Measurements from ENCODE around the gene SETD3.

Gene SETD3

DNA sequence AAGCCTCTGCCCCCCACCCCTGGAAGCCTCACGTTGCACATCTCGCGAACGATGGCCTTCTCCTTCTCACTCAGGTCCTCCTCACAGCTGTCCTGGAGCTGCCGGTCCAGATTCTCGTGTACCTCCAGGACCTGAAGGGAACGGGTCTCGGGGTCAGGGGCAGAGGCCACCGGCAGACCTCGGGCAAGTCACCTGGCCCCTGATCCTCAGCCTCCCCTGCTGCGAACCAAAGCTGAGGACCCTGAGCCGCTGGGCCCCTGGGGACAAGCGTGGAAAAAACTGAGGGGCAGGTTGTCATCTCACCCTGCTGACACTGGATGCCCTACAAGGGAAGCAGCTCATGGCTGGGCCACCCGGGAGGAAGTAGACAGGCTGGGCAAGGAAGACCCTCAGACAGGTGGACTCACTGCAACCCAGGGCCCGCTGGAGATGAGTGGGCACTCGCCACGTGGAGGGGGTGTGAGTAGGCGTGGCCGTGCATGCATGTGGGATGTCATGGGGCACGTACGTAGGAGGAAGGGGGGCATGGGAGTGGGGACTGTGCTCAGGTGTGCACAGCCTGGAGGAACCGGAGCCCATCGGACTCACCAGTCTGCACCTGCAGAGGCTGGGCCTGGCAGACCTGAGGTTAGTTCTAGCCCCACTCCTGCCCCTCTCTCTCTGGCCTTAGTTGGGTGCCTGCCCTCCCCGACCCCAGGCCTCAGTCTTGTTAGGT lies 35.7 kb upstream of the SETD3 start:
- Histone ChIP-seq H3K36me3 (ENCODE audit: control insufficient read depth in 2 of 2, insufficient read depth in 2 of 2, low read length in 2 of 2) (peaks cover 6 to 28% of the 10 kb centered on the region in 2 donors), H3K4me1 (ENCODE audit: control insufficient read depth in 2 of 2, insufficient read depth in 2 of 2, low read length in 2 of 2) (no peaks in the 10 kb centered on the region), H3K9me3 (ENCODE audit: control insufficient read depth in 2 of 2, low read length in 2 of 2) (no peaks in the 10 kb centered on the region), H3K27me3 (ENCODE audit: control insufficient read depth in 2 of 2, insufficient read depth in 2 of 2, low read length in 2 of 2) (no peaks in the 10 kb centered on the region), H3K9ac (ENCODE audit: low read depth in 1 of 2, low read length in 2 of 2) (no peak overlapping the region), H3K4me3 (ENCODE audit: low read length in 2 of 2) (no peak overlapping the region), H3K27ac (ENCODE audit: low read depth in 2 of 2, low read length in 2 of 2) (no peak overlapping the region)

DNA sequence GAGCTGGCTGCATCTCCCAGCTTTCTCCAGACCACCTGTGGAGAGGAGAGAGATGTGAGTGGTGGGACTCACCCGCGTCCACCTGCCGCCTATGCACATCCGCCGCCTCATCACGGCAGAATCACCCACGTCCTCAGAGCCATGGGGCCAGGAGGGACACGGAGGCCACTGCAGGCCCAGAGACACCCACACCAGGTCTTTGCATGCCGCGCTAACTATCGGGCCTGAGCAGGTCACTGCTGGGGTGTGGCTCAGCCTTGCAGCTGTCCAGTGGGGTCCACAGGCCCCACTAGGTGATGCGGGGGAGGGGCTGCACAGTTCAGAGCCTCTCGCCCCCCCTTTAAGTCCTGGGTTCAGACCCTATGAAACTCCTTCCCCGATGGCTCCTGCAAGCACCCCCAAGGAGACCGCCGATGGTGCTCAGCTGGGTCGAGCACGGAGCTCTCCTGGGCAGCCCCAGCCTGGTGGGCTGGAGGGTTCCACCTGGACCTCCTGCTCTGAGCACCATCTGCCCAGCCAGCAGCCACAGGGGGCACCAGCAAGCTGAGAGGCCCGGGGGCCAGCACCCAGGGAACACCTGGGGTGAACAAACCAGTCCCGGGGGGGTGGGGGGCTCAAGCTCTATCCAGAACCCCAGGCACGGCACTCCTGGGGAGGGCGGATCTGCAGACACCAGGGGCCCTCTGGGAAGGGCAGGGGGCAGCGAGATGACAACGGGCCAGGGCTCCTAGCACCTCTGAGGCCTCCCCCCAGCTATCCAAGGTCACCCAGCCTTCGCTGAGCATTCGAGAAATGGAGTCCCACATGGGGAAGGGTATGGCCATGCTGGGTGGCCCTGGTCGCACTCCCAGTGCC lies 34.9 kb upstream of the SETD3 start:
- Histone ChIP-seq H3K36me3 (ENCODE audit: control insufficient read depth in 2 of 2, insufficient read depth in 2 of 2, low read length in 2 of 2) (peaks cover 10 to 28% of the 10 kb centered on the region in 2 donors), H3K9ac (ENCODE audit: low read depth in 1 of 2, low read length in 2 of 2) (no peak overlapping the region), H3K4me3 (ENCODE audit: low read length in 2 of 2) (no peak overlapping the region), H3K9me3 (ENCODE audit: control insufficient read depth in 2 of 2, low read length in 2 of 2) (no peaks in the 10 kb centered on the region), H3K27ac (ENCODE audit: low read depth in 2 of 2, low read length in 2 of 2) (no peak overlapping the region), H3K27me3 (ENCODE audit: control insufficient read depth in 2 of 2, insufficient read depth in 2 of 2, low read length in 2 of 2) (no peaks in the 10 kb centered on the region), H3K4me1 (ENCODE audit: control insufficient read depth in 2 of 2, insufficient read depth in 2 of 2, low read length in 2 of 2) (no peaks in the 10 kb centered on the region)

DNA sequence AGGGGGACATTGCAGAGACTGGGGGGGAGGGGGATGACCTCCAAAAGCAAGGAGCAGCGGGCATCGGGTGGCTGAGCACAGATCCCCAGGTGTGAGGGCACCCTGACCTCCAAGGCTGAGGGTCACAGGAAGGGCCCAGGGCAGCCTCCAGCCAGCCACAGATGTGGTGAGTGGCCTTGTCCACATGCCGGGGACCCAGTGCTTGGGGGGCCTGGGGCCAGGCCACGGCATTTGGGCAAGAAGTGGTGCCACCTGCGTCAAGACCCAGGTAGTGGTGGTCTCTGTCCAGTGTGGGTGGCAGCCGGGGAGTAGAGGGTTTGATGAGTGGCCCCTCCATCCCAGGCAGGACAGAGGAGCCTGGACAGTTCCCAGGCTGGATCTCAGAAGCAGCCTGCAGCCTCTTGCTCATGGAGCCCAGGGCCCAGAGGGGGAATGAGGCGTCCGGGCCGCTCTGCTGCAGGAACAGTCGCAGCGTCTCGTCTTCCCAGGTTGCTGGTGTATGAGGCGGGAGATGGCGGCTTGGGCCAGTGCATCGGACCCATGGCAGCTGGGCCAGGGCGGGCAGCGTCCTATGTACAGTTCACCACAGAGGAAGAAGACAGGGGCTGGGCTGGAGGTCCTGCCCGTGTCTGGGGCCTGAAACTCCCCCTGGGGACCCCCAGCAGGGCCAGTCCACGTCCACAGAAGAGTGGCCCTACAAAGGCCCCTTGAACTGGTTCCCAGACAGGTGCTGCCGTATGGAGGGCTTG lies 34.1 kb upstream of the SETD3 start:
- no peak overlapping the region for H3K9ac ChIP-seq (ENCODE audit: low read depth in 1 of 2, low read length in 2 of 2)
- no peaks in the 10 kb centered on the region for H3K4me1 ChIP-seq (ENCODE audit: control insufficient read depth in 2 of 2, insufficient read depth in 2 of 2, low read length in 2 of 2)
- H3K36me3 ChIP-seq (ENCODE audit: control insufficient read depth in 2 of 2, insufficient read depth in 2 of 2, low read length in 2 of 2): peaks cover 10 to 30% of the 10 kb centered on the region in 2 donors
- H3K9me3 ChIP-seq (ENCODE audit: control insufficient read depth in 2 of 2, low read length in 2 of 2): no peaks in the 10 kb centered on the region
- no peak overlapping the region for H3K27ac ChIP-seq (ENCODE audit: low read depth in 2 of 2, low read length in 2 of 2)
- H3K4me3 ChIP-seq (ENCODE audit: low read length in 2 of 2): no peak overlapping the region
- no peaks in the 10 kb centered on the region for H3K27me3 ChIP-seq (ENCODE audit: control insufficient read depth in 2 of 2, insufficient read depth in 2 of 2, low read length in 2 of 2)

DNA sequence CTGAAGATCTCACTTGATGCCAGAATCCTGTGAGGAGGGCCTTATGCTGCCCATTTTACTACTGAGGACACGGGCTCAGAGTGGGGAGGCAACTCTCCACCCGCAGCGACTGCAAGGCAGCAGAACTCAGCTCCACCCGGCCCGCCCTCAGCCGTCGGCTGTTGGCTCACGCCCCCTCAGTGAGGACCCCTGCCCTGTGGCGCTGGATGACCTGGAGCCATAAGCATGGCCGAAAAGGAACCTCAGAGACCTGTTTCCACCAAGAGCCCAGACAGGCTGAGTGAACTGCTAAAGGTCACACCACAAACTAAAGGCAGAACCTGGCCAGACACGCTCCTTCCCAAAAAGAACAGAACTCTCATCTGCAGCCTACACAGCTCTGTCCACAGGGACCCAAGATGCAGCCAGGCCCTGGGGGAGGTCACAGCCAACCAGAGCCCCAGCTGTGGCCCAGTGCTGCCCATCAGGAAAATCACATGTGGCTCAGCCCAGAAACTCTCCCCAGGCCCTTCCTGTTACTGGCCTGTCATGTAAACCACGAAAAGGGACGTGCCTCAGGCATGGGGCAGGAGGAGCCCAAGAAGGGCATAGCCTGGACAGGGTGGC lies 33.4 kb upstream of the SETD3 start:
- no peak overlapping the region for H3K27ac ChIP-seq (ENCODE audit: low read depth in 2 of 2, low read length in 2 of 2)
- peaks cover 11 to 37% of the 10 kb centered on the region in 2 donors for H3K36me3 ChIP-seq (ENCODE audit: control insufficient read depth in 2 of 2, insufficient read depth in 2 of 2, low read length in 2 of 2)
- no peaks in the 10 kb centered on the region for H3K27me3 ChIP-seq (ENCODE audit: control insufficient read depth in 2 of 2, insufficient read depth in 2 of 2, low read length in 2 of 2)
- no peaks in the 10 kb centered on the region for H3K4me1 ChIP-seq (ENCODE audit: control insufficient read depth in 2 of 2, insufficient read depth in 2 of 2, low read length in 2 of 2)
- no peak overlapping the region for H3K9ac ChIP-seq (ENCODE audit: low read depth in 1 of 2, low read length in 2 of 2)
- no peaks in the 10 kb centered on the region for H3K9me3 ChIP-seq (ENCODE audit: control insufficient read depth in 2 of 2, low read length in 2 of 2)
- no peak overlapping the region for H3K4me3 ChIP-seq (ENCODE audit: low read length in 2 of 2)

DNA sequence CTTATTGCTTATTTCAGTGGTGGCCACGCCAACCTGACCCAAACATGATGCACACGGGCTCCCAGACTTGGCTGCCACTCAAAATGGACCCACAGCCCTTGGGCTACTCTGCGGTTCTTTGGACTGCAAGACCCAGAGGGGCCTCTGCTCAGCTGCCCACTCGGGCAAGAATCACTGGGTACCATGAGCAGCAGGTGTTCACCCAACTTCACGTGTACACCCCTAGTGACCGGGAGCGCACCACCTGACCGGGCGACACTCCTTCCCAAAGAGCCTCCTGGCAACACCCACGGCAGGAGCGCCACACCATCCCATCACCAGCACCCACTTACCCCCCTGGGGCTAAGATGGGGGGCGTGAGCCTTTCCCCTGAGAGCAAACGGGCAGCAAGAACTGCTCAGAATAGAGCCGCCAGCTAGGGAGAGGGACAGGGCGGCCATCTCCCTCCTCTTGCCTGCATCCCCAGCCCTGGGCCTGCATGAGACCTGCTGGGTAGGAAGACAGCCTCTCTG lies 32.6 kb upstream of the SETD3 start:
- Histone ChIP-seq H3K4me3 (ENCODE audit: low read length in 2 of 2) (no peak overlapping the region), H3K36me3 (ENCODE audit: control insufficient read depth in 2 of 2, insufficient read depth in 2 of 2, low read length in 2 of 2) (peaks cover 19 to 45% of the 10 kb centered on the region in 2 donors), H3K9me3 (ENCODE audit: control insufficient read depth in 2 of 2, low read length in 2 of 2) (no peaks in the 10 kb centered on the region), H3K4me1 (ENCODE audit: control insufficient read depth in 2 of 2, insufficient read depth in 2 of 2, low read length in 2 of 2) (no peaks in the 10 kb centered on the region), H3K27me3 (ENCODE audit: control insufficient read depth in 2 of 2, insufficient read depth in 2 of 2, low read length in 2 of 2) (no peaks in the 10 kb centered on the region), H3K27ac (ENCODE audit: low read depth in 2 of 2, low read length in 2 of 2) (no peak overlapping the region), H3K9ac (ENCODE audit: low read depth in 1 of 2, low read length in 2 of 2) (no peak overlapping the region)

DNA sequence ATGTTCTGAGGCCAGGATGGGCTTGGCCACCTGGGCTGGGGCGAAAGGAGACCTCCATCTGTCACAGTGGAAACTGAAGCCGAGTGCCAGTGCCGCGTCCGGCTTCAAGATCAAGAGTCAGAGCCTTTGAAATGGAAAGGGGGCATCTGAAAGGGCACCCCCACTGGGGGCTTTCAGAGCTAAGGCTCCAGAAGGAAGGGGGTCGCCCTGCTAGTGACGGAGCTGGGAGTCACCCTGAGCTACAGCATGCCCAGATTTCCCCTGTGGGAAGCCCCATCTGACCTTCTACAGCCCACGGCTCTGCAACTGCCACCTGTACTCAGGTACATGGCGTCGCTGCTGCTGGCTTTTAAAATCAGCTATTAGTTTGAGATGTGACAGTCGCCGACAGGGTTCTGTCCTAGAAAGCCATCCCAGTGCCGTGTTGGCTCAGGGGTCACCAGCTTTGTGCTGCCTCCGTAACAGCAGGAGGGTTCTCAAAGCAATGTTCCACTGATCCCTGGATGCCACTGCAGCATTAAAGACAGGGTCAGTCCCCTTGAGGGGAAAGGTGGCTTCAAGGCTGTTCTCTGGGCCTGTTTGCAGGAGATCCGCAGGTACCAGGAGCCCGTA lies 32.0 kb upstream of the SETD3 start:
- no peak overlapping the region for H3K9ac ChIP-seq (ENCODE audit: low read depth in 1 of 2, low read length in 2 of 2)
- H3K27ac ChIP-seq (ENCODE audit: low read depth in 2 of 2, low read length in 2 of 2): no peak overlapping the region
- peaks cover 25 to 50% of the 10 kb centered on the region in 2 donors for H3K36me3 ChIP-seq (ENCODE audit: control insufficient read depth in 2 of 2, insufficient read depth in 2 of 2, low read length in 2 of 2)
- H3K4me3 ChIP-seq (ENCODE audit: low read length in 2 of 2): no peak overlapping the region
- H3K4me1 ChIP-seq (ENCODE audit: control insufficient read depth in 2 of 2, insufficient read depth in 2 of 2, low read length in 2 of 2): no peaks in the 10 kb centered on the region
- no peaks in the 10 kb centered on the region for H3K9me3 ChIP-seq (ENCODE audit: control insufficient read depth in 2 of 2, low read length in 2 of 2)
- no peaks in the 10 kb centered on the region for H3K27me3 ChIP-seq (ENCODE audit: control insufficient read depth in 2 of 2, insufficient read depth in 2 of 2, low read length in 2 of 2)

DNA sequence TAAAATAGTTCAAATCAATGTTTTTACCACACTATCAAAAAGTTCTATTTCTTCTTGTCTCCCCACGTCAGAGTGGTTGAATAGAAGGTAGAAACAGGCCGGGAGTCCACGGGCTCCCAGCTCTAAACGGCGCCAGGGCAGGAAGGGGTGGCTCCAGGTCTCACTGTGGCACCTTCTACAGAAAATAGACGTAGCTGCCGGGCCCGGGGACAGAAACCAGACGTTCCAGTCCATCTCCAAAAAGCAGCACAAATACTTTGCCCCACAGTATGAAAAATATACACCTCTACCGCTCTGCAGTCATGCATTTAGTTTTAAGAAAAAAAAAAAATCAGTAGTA lies 31.4 kb upstream of the SETD3 start:
- Histone ChIP-seq H3K27me3 (ENCODE audit: control insufficient read depth in 2 of 2, insufficient read depth in 2 of 2, low read length in 2 of 2) (no peaks in the 10 kb centered on the region), H3K9me3 (ENCODE audit: control insufficient read depth in 2 of 2, low read length in 2 of 2) (no peaks in the 10 kb centered on the region), H3K4me1 (ENCODE audit: control insufficient read depth in 2 of 2, insufficient read depth in 2 of 2, low read length in 2 of 2) (no peaks in the 10 kb centered on the region), H3K4me3 (ENCODE audit: low read length in 2 of 2) (no peak overlapping the region), H3K27ac (ENCODE audit: low read depth in 2 of 2, low read length in 2 of 2) (no peak overlapping the region), H3K36me3 (ENCODE audit: control insufficient read depth in 2 of 2, insufficient read depth in 2 of 2, low read length in 2 of 2) (peaks cover 31 to 56% of the 10 kb centered on the region in 2 donors), H3K9ac (ENCODE audit: low read depth in 1 of 2, low read length in 2 of 2) (no peak overlapping the region)

DNA sequence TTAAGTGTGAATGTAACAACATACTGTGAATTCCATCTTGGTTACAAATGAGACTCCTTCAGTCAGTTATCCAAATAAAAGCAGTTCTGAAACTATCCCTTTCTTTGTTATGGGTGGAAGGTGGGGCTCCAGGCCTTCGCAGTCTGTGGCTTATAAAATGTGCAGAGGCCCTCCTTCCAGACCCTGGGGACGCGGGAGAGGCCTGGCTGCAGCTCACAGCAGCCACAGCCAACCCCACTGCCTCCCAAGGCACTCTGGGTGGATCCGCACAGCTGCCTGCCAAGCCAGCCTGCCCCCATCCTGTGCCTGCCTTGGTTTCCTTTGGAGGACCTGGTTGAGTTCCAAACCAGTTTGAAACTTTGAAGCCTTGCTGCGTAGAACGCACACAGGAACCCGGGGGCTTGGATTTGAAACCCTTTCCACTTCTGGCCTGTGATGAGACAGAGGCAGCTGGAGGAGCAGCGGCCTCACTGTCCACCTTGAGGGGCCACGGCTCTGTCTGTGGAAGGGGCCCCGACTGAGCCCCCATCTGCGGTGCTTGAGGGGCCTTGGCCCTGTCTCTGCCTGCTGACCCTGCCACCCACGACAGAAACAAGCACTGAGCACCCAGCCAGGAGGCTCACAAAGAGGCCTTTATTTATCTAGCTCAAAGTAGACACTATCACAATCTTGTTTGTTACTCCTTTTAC lies 30.9 kb upstream of the SETD3 start:
- no peak overlapping the region for H3K27ac ChIP-seq (ENCODE audit: low read depth in 2 of 2, low read length in 2 of 2)
- no peaks in the 10 kb centered on the region for H3K27me3 ChIP-seq (ENCODE audit: control insufficient read depth in 2 of 2, insufficient read depth in 2 of 2, low read length in 2 of 2)
- H3K36me3 ChIP-seq (ENCODE audit: control insufficient read depth in 2 of 2, insufficient read depth in 2 of 2, low read length in 2 of 2): peaks cover 36 to 61% of the 10 kb centered on the region in 2 donors
- no peaks in the 10 kb centered on the region for H3K9me3 ChIP-seq (ENCODE audit: control insufficient read depth in 2 of 2, low read length in 2 of 2)
- H3K9ac ChIP-seq (ENCODE audit: low read depth in 1 of 2, low read length in 2 of 2): no peak overlapping the region
- H3K4me3 ChIP-seq (ENCODE audit: low read length in 2 of 2): no peak overlapping the region
- H3K4me1 ChIP-seq (ENCODE audit: control insufficient read depth in 2 of 2, insufficient read depth in 2 of 2, low read length in 2 of 2): no peaks in the 10 kb centered on the region

DNA sequence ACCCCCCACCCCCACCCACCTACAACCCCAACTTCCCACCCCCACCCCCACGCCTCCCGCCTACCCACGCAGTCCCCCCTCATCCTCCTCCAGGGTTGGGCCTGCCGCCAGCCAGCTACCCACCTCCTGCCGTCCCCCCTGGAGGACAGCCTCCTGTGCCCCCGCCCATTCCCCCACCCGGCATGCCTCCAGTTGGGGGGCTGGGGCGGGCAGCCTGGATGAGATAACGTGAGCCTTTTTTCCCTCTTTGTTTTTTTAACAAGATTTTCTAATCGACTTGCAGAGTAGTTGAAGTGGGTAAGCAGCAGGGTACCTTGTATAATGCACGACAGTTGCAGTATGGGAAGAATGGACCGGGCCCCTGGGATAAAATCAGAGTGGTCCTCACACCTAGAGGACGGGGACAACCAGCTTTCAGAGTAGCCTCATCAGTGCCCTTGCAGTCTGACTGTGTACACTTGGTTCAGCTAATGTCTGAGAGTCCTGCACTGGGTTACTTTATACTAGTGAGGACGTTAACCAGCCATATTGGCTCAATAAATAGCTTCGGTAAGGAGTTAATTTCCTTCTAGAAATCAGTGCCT lies 30.0 kb upstream of the SETD3 start:
- H3K27me3 ChIP-seq (ENCODE audit: control insufficient read depth in 2 of 2, insufficient read depth in 2 of 2, low read length in 2 of 2): no peaks in the 10 kb centered on the region
- no peak overlapping the region for H3K4me3 ChIP-seq (ENCODE audit: low read length in 2 of 2)
- H3K4me1 ChIP-seq (ENCODE audit: control insufficient read depth in 2 of 2, insufficient read depth in 2 of 2, low read length in 2 of 2): no peaks in the 10 kb centered on the region
- no peaks in the 10 kb centered on the region for H3K9me3 ChIP-seq (ENCODE audit: control insufficient read depth in 2 of 2, low read length in 2 of 2)
- H3K27ac ChIP-seq (ENCODE audit: low read depth in 2 of 2, low read length in 2 of 2): no peak overlapping the region
- H3K36me3 ChIP-seq (ENCODE audit: control insufficient read depth in 2 of 2, insufficient read depth in 2 of 2, low read length in 2 of 2): peaks cover 45 to 71% of the 10 kb centered on the region in 2 donors
- no peak overlapping the region for H3K9ac ChIP-seq (ENCODE audit: low read depth in 1 of 2, low read length in 2 of 2)
